Endothelial cell of hepatic sinusoid (primary cell): ENCODE data around the gene FCHSD1.

ENCODE experiments used
- in situ Hi-C: cut with HindIII; loops from 2 replicates; pipeline ENCODE4 v1.10.0; 2017; ENCODE audit warnings: low sequenced_read_pairs

The FCHSD1 gene

GRCh38 chr5:141650851-141651727 is at the start of gene FCHSD1:
FCHSD1 (minus strand) TSS chr5:141651418; CDS start chr5:141651368, 50 bp downstream.
- in situ Hi-C loops = loop anchor here (5.0 kb wide), 1 partner anchor 34 kb away; the partner anchor contains the start of gene DIAPH1

- in situ Hi-C loops = loop anchor here (10.0 kb wide), 1 partner anchor 277 kb away; no protein-coding TSS in a partner anchor
These were observed 46.4 kb upstream of the FCHSD1 start for GRCh38 chr5:141697586-141697985.

- in situ Hi-C loops = loop anchor here (10.0 kb wide), 1 partner anchor 278 kb away; no protein-coding TSS in a partner anchor
These were observed 45.2 kb upstream of the FCHSD1 start for GRCh38 chr5:141696431-141696830.

GRCh38 chr5:141695627-141696215 is 44.5 kb upstream of the FCHSD1 start:
- in situ Hi-C loops = loop anchor here (10.0 kb wide), 1 partner anchor 279 kb away; no protein-coding TSS in a partner anchor

GRCh38 chr5:141694479-141694878 is 43.3 kb upstream of the FCHSD1 start:
- in situ Hi-C loops = loop anchor here (10.0 kb wide), 1 partner anchor 280 kb away; no protein-coding TSS in a partner anchor

GRCh38 chr5:141692919-141693725 is 41.9 kb upstream of the FCHSD1 start:
- in situ Hi-C loops = loop anchor here (10.0 kb wide), 1 partner anchor 282 kb away; no protein-coding TSS in a partner anchor

GRCh38 chr5:141692533-141692888 is 41.3 kb upstream of the FCHSD1 start:
- in situ Hi-C loops = loop anchor here (10.0 kb wide), 1 partner anchor 282 kb away; no protein-coding TSS in a partner anchor

- in situ Hi-C loops = loop anchor here (10.0 kb wide), 1 partner anchor 283 kb away; no protein-coding TSS in a partner anchor
These were observed 40.8 kb upstream of the FCHSD1 start for GRCh38 chr5:141691867-141692532.

- in situ Hi-C loops = loop anchor here (10.0 kb wide), 1 partner anchor 283 kb away; no protein-coding TSS in a partner anchor
These were observed 40.2 kb upstream of the FCHSD1 start for GRCh38 chr5:141691286-141691866.

GRCh38 chr5:141686648-141687416 is 35.6 kb upstream of the FCHSD1 start:
- in situ Hi-C loops = no loop called here

- in situ Hi-C loops = no loop called here
These were observed 34.4 kb upstream of the FCHSD1 start for GRCh38 chr5:141685591-141685990.

- in situ Hi-C loops = loop anchor here (5.0 kb wide), 1 partner anchor 49 kb away; no protein-coding TSS in a partner anchor
These were observed 32.5 kb upstream of the FCHSD1 start for GRCh38 chr5:141683596-141684141.

- in situ Hi-C loops = loop anchor here (5.0 kb wide), 1 partner anchor 50 kb away; no protein-coding TSS in a partner anchor
These were observed 30.8 kb upstream of the FCHSD1 start, which contains the start of gene ARAP3 for GRCh38 chr5:141681695-141682641. ARAP3 (minus strand) TSS chr5:141682230; CDS start chr5:141680486, 1,744 bp downstream.

- in situ Hi-C loops = loop anchor here (5.0 kb wide), 1 partner anchor 51 kb away; no protein-coding TSS in a partner anchor
These were observed 30.1 kb upstream of the FCHSD1 start for GRCh38 chr5:141681295-141681694.

- in situ Hi-C loops = loop anchor here (5.0 kb wide), 1 partner anchor 52 kb away; no protein-coding TSS in a partner anchor
These were observed 29.6 kb upstream of the FCHSD1 start for GRCh38 chr5:141680751-141681201.

GRCh38 chr5:141680178-141680577 is 29.0 kb upstream of the FCHSD1 start:
- in situ Hi-C loops = loop anchor here (5.0 kb wide), 1 partner anchor 52 kb away; no protein-coding TSS in a partner anchor

GRCh38 chr5:141677415-141677814 is 26.2 kb upstream of the FCHSD1 start:
- in situ Hi-C loops = no loop called here
